ENCODE measurements around the gene CLK2. TPM values are rescaled to one million over a fixed set of nuclear protein-coding genes. Genes with fewer than 3 reads are reported as not detected.

The CLK2 gene
- total and polyA plus RNA-seq, 2 of the 8 experiments (the other 6 are each of a cell fraction or from before 2014, with no cell fraction given) = 62.2 to 76.0 TPM

- peak; percentile 79 to 96 for TF ChIP-seq POLR2A (IDR thresholded peaks at IDR 0.05; ENCODE audit: control extremely low read depth in 1 of 2, low read depth in 2 of 2, low read length in 2 of 2)
- TF ChIP-seq USF2 (IDR thresholded peaks at IDR 0.05; ENCODE audit: low read length) = no peak
- TF ChIP-seq CBX8 (IDR thresholded peaks at IDR 0.05; ENCODE audit: borderline replicate concordance, low read depth, low read length) = no peak
- TF ChIP-seq SP4 (IDR thresholded peaks at IDR 0.05; ENCODE audit: low read length) = peak; percentile 93
- TF ChIP-seq RNF2 (IDR thresholded peaks at IDR 0.05; ENCODE audit: borderline replicate concordance, low read depth, low read length, missing control alignments, poor library complexity, severe bottlenecking) = no peak
- 0 out of 2 replicates have a peak, but pooled peaks have one; percentile 24 for TF ChIP-seq ATF2 (IDR thresholded peaks at IDR 0.05; ENCODE audit: low read length)
- no peak; the same call in 1 of the 2 replicates for TF ChIP-seq GTF2F1 (IDR thresholded peaks at IDR 0.05; ENCODE audit: borderline replicate concordance, low read depth, low read length)
- 0 out of 2 replicates have a peak, but pooled peaks have one; percentile 31 for TF ChIP-seq EGR1 (IDR thresholded peaks at IDR 0.05; ENCODE audit: borderline replicate concordance, low read depth, low read length)
- TF ChIP-seq SUZ12 (IDR thresholded peaks at IDR 0.05; ENCODE audit: low read length) = no peak
- TF ChIP-seq MAX (IDR thresholded peaks at IDR 0.05) = peak; percentile 85
- peak; percentile 60 for TF ChIP-seq PHF8 (conservative IDR thresholded peaks at IDR 0.05; ENCODE audit: low read depth, low read length)
- no peak for TF ChIP-seq RFX5 (IDR thresholded peaks at IDR 0.05; ENCODE audit: borderline replicate concordance, low read depth, low read length)
- TF ChIP-seq KDM5A (IDR thresholded peaks at IDR 0.05; ENCODE audit: low read length) = no peak
- TF ChIP-seq TCF12 (IDR thresholded peaks at IDR 0.05; ENCODE audit: low read depth, low read length) = 0 out of 2 replicates have a peak, but pooled peaks have one; percentile 82
- peak; percentile 65 for TF ChIP-seq CTBP2 (IDR thresholded peaks at IDR 0.05; ENCODE audit: borderline replicate concordance, insufficient read depth, insufficient read length, low read length)
- TF ChIP-seq EP300 (IDR thresholded peaks at IDR 0.05; ENCODE audit: borderline replicate concordance in 1 of 2, low read depth in 2 of 2, low read length in 2 of 2) = peak in 1 of 2 experiments; percentile 76; a peak in 1 of 3 replicates
- peak; percentile 80 for TF ChIP-seq TAF1 (IDR thresholded peaks at IDR 0.05; ENCODE audit: low read depth, low read length)
- TF ChIP-seq SIN3A (conservative IDR thresholded peaks at IDR 0.05 in 1 of 2, IDR thresholded peaks at IDR 0.05 in 1 of 2; ENCODE audit: low read depth in 1 of 2, low read length in 2 of 2) = peak in 1 of 2 experiments; percentile 65; a peak in 2 of 4 replicates
- TF ChIP-seq CHD2 (IDR thresholded peaks at IDR 0.05; ENCODE audit: low read length) = peak; percentile 84
These were observed 28.7 kb downstream of the CLK2 start (continued) for GRCh38 chr1:155244368-155245162.

Data from H1 (cell line).